Endothelial cell of umbilical vein (primary cell): ENCODE data around the gene IFT88. TPM values are rescaled to one million over a fixed set of nuclear protein-coding genes. Genes with fewer than 3 reads are reported as not detected.

ENCODE experiments used
- BruUV-seq: library from RNA; stranded (reverse); fragments of 400-500 nt; replicated peaks from 2 replicates; lab custom pipeline; 2021; lab: Mats Ljungman, UMichigan
- CTCF ChIA-PET: fragments of 300-600, 350-600 bp; sonication (Branson Sonifier 250); formaldehyde crosslinking; loops from one replicate; lab custom pipeline; 2021; ENCODE audit warnings: antibody characterized with exemption, inconsistent platforms; lab: Charles Lee
- POLR2A ChIA-PET: fragments of 300-600, 350-600 bp; sonication (Branson Sonifier 250); formaldehyde crosslinking; loops from one replicate; lab custom pipeline; 2021; ENCODE audit warnings: antibody characterized with exemption, inconsistent platforms; lab: Charles Lee
- DNase-seq: peaks from one replicate; pipeline ENCODE4 v3.0.0-alpha.2; 2011; ENCODE audit warnings: low read depth, low spot score
- FAIRE-seq: peaks from 2 replicates; lab custom pipeline; 2011; peaks lifted over from hg19 to GRCh38; lab: Jason Lieb, UNC
- H2AFZ ChIP-seq: 2 replicates; pipeline ENCODE4 v1.6.0; 2012; ENCODE audit warnings: low read depth, low read length, control low read depth, inconsistent platforms
- H3K27ac ChIP-seq: 2 replicates; pipeline ENCODE4 v1.5.1; 2011; ENCODE audit warnings: low read depth, mild to moderate bottlenecking, control low read depth, low read length, moderate library complexity; ENCODE audit not compliant: insufficient read depth
- H3K27me3 ChIP-seq, 2 experiments: 2 replicates each; pipeline versions ENCODE4 v1.6.0 to v1.6.1; 2011; ENCODE audit warnings: low read length in 2 of 2, mixed read lengths in 1 of 2; ENCODE audit not compliant: control insufficient read depth in 2 of 2, insufficient read depth in 2 of 2
- H3K36me3 ChIP-seq, 2 experiments: 2 replicates in 1 of 2; 3 replicates in 1 of 2; pipeline ENCODE4 v1.5.1; 2011; ENCODE audit warnings: low read length in 2 of 2, mild to moderate bottlenecking in 1 of 2, moderate library complexity in 1 of 2; ENCODE audit not compliant: control insufficient read depth in 2 of 2, insufficient read depth in 2 of 2; ENCODE audit errors: extremely low read depth in 1 of 2
- H3K4me1 ChIP-seq: 3 replicates; pipeline ENCODE4 v1.5.1; 2011; ENCODE audit warnings: mild to moderate bottlenecking, low read length; ENCODE audit not compliant: control insufficient read depth, insufficient read depth; ENCODE audit errors: extremely low read depth
- H3K4me2 ChIP-seq: 2 replicates; pipeline ENCODE4 v1.6.1; 2011; ENCODE audit warnings: low read length, control low read depth, mixed read lengths; ENCODE audit not compliant: insufficient read depth
- H3K4me3 ChIP-seq, 3 experiments: fragments of 200-600 bp in 1 of 3; sonication (generic), shearing (Covaris generic) in 1 of 3; replicated peaks in 1 of 3; 2 replicates each; pipeline ENCODE4 v1.5.1; 2011 to 2016; ENCODE audit warnings: control low read depth in 3 of 3, low read length in 3 of 3, mild to moderate bottlenecking in 2 of 3, inconsistent platforms in 1 of 3, low read depth in 1 of 3, moderate library complexity in 1 of 3; ENCODE audit not compliant: insufficient read depth in 1 of 3
- H3K79me2 ChIP-seq: 2 replicates; pipeline ENCODE4 v1.6.0; 2012; ENCODE audit warnings: low read length, inconsistent platforms; ENCODE audit not compliant: control insufficient read depth, insufficient read depth
- H3K9ac ChIP-seq: replicated peaks from 2 replicates; pipeline ENCODE3; 2011; ENCODE audit warnings: low read length, control low read depth; ENCODE audit not compliant: insufficient read depth; ENCODE audit errors: extremely low read depth
- H3K9me1 ChIP-seq: replicated peaks from 3 replicates; pipeline ENCODE4 v1.6.0; 2011; ENCODE audit warnings: mild to moderate bottlenecking, low read length; ENCODE audit not compliant: control insufficient read depth, insufficient read depth; ENCODE audit errors: extremely low read depth
- H3K9me3 ChIP-seq: replicated peaks from 2 replicates; pipeline ENCODE4 v1.5.1; 2012; ENCODE audit warnings: low read length, inconsistent platforms; ENCODE audit not compliant: control insufficient read depth, insufficient read depth
- H4K20me1 ChIP-seq: replicated peaks from 2 replicates; pipeline ENCODE3; 2011; ENCODE audit warnings: mild to moderate bottlenecking, low read length; ENCODE audit not compliant: control insufficient read depth, insufficient read depth; ENCODE audit errors: extremely low read depth
- EZH2 ChIP-seq: IDR thresholded peaks from 2 replicates; pipeline ENCODE4 v1.6.1; 2012; ENCODE audit warnings: borderline replicate concordance, low read depth, mild to moderate bottlenecking, moderate library complexity, low read length, inconsistent platforms; ENCODE audit not compliant: severe bottlenecking
- FOS ChIP-seq: IDR thresholded peaks from 2 replicates; pipeline ENCODE4 v1.6.1; 2011; ENCODE audit warnings: mild to moderate bottlenecking, low read length, moderate library complexity, borderline replicate concordance; ENCODE audit not compliant: insufficient read depth
- GATA2 ChIP-seq: IDR thresholded peaks from 2 replicates; pipeline ENCODE4 v1.7.0; 2011; ENCODE audit warnings: low read depth, mild to moderate bottlenecking, moderate library complexity, mixed read lengths, low read length; ENCODE audit not compliant: insufficient read length, insufficient read depth
- JUN ChIP-seq: IDR thresholded peaks from 2 replicates; pipeline ENCODE4 v1.6.1; 2011; ENCODE audit warnings: borderline replicate concordance, low read depth; ENCODE audit not compliant: insufficient read length, insufficient read depth
- MAX ChIP-seq: IDR thresholded peaks from 2 replicates; pipeline ENCODE4 v1.6.1; 2011; ENCODE audit not compliant: insufficient read depth, insufficient read length
- MYC ChIP-seq: IDR thresholded peaks from one replicate; pipeline ENCODE4 v1.6.1; 2011; ENCODE audit warnings: mild to moderate bottlenecking, low read depth, low read length
- POLR2A ChIP-seq: IDR thresholded peaks from 2 replicates; pipeline ENCODE4 v1.6.1; 2012; ENCODE audit warnings: low read depth, mild to moderate bottlenecking, control low read depth, low read length
- POLR2AphosphoS5 ChIP-seq: IDR thresholded peaks from 2 replicates; pipeline ENCODE4 v1.6.1; 2012; ENCODE audit warnings: low read depth, mild to moderate bottlenecking, control low read depth, low read length, moderate library complexity; ENCODE audit not compliant: insufficient read depth
- dilution Hi-C: fragments of 300-500 bp; cut with MboI; formaldehyde crosslinking; loops from one replicate; pipeline ENCODE4 v1.15.0; 2019; ENCODE audit warnings: low sequenced_read_pairs; ENCODE audit not compliant: extremely low pct_ligation_motif_present
- intact Hi-C: fragments of 100-400 bp; cut with micrococcal nuclease; formaldehyde crosslinking; loops from one replicate; pipeline ENCODE4 v1.10.0; 2022
- polyA plus RNA-seq, 4 experiments: library from polyadenylated mRNA; depleted of rRNA in 3 of 4; stranded (reverse) in 3 of 4; unstranded in 1 of 4; fragments of >200 nt; gene quantifications; 2 replicates each; pipeline versions ENCODE4 v1.2.1 to v1.2.3, GENCODE V29; 2011 to 2012; ENCODE audit warnings: missing spikeins in 1 of 4
- total RNA-seq: library from RNA; stranded (reverse); gene quantifications from 2 replicates; pipeline ENCODE4 v1.2.3, GENCODE V29; 2021
- TF ChIP-seq, protein P1 (sequence below), 2 donors: IDR thresholded peaks; 1 replicate in 1 of 2; 2 replicates in 1 of 2; pipeline ENCODE4 v1.5.1; 2011; ENCODE audit warnings: low read length in 2 of 2, mild to moderate bottlenecking in 2 of 2, moderate library complexity in 2 of 2, control low read depth in 1 of 2, inconsistent platforms in 1 of 2, low read depth in 1 of 2; ENCODE audit not compliant: insufficient read depth in 1 of 2; ENCODE audit errors: extremely low read depth in 1 of 2

Gene IFT88
- total and polyA plus RNA-seq, 2 donors (not counting 3 experiments of a cell fraction or from before 2014, with no cell fraction given), result 2.4 to 9.1 TPM

GRCh38 chr13:20550799-20551198 lies 16.2 kb upstream of the IFT88 start:
- no peak for DNase-seq
- Histone ChIP-seq H3K27me3 (no peaks in the 10 kb centered on the region), H3K36me3 (no peaks in the 10 kb centered on the region), H2AFZ (no peak overlapping the region), H3K27ac (no peak overlapping the region), H3K4me1 (no peaks in the 10 kb centered on the region), H3K9me3 (no peaks in the 10 kb centered on the region), H3K79me2 (no peaks in the 10 kb centered on the region), H3K9me1 (no peaks in the 10 kb centered on the region), H4K20me1 (no peaks in the 10 kb centered on the region), H3K4me3 (no peak overlapping the region), H3K4me2 (no peak overlapping the region), H3K9ac (no peak overlapping the region)
- TF ChIP-seq FOS (no peak), GATA2 (no peak), MAX (no peak), POLR2A (no peak), JUN (no peak), EZH2 (no peak), MYC (no peak), POLR2AphosphoS5 (no peak)
- TF ChIP-seq, protein P1, sequence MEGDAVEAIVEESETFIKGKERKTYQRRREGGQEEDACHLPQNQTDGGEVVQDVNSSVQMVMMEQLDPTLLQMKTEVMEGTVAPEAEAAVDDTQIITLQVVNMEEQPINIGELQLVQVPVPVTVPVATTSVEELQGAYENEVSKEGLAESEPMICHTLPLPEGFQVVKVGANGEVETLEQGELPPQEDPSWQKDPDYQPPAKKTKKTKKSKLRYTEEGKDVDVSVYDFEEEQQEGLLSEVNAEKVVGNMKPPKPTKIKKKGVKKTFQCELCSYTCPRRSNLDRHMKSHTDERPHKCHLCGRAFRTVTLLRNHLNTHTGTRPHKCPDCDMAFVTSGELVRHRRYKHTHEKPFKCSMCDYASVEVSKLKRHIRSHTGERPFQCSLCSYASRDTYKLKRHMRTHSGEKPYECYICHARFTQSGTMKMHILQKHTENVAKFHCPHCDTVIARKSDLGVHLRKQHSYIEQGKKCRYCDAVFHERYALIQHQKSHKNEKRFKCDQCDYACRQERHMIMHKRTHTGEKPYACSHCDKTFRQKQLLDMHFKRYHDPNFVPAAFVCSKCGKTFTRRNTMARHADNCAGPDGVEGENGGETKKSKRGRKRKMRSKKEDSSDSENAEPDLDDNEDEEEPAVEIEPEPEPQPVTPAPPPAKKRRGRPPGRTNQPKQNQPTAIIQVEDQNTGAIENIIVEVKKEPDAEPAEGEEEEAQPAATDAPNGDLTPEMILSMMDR (IDR thresholded peaks at IDR 0.05; ENCODE audit: extremely low read depth in 1 of 2, insufficient read depth in 1 of 2, low read depth in 1 of 2, low read length in 2 of 2), result no peak
- BruUV-seq, result no TSS peak
- CTCF ChIA-PET, result interaction anchor here (1.2 kb wide), 3 partner anchors 14 to 55 kb away, joined by 3 to 5 read pairs (median 4); no protein-coding TSS in a partner anchor
- intact Hi-C loops (no loop called here), dilution Hi-C loops (no loop called here)
- FAIRE-seq, result no peak
- POLR2A ChIA-PET, result no interaction called here
